ENCODE data around the gene DPH6. TPM values are rescaled to one million over a fixed set of nuclear protein-coding genes. Genes with fewer than 3 reads are reported as not detected.

The DPH6 gene
- total RNA-seq, 1 experiment from 2014 or later, result 31.7 TPM

DNA sequence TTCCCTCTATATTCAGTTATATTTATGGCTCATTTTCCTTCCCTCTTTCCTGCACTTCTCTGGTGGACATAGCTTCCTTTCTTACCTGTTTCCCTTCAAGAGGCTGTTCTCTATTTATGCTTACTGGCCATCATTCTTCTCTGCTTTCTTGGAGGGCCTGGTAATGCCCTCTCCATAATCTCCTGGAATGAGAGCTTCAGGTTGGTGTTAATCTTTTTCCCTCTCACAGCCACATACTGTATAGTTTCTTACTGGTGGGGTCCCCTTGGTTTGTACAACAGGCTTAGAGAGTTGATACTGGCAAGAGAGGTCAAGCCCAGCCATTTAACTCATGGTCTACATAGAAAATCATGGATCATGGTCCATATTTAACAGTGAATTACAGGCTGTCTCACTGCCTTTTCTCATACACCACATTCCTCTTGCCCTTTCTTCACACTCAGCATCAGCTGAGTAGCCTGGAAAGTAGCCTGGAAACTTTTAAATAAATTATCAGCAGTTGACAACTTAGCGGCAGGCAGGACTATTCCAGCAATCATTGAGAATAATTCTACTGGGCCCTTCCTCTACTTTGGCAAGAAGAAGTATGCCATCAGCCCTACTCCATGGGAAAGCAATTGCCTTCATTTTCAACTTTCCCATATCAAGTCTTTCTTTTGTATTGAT is 38.0 kb upstream of the DPH6 start:
- H3K27me3 Mint-ChIP-seq (ENCODE audit: low read depth), result no peaks in the 10 kb centered on the region
- no peak for ATAC-seq
- TF ChIP-seq ZNF263 (CRISPR knock-in tag; IDR thresholded peaks at IDR 0.05; ENCODE audit: low read depth) (no peak), FOXP1 (CRISPR knock-in tag; IDR thresholded peaks at IDR 0.05; ENCODE audit: borderline replicate concordance) (no peak), ZNF232 (CRISPR knock-in tag; IDR thresholded peaks at IDR 0.05) (no peak), ZNF423 (CRISPR knock-in tag; IDR thresholded peaks at IDR 0.05) (no peak)
- TF ChIP-seq, protein P1, sequence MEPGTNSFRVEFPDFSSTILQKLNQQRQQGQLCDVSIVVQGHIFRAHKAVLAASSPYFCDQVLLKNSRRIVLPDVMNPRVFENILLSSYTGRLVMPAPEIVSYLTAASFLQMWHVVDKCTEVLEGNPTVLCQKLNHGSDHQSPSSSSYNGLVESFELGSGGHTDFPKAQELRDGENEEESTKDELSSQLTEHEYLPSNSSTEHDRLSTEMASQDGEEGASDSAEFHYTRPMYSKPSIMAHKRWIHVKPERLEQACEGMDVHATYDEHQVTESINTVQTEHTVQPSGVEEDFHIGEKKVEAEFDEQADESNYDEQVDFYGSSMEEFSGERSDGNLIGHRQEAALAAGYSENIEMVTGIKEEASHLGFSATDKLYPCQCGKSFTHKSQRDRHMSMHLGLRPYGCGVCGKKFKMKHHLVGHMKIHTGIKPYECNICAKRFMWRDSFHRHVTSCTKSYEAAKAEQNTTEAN (CRISPR knock-in tag; IDR thresholded peaks at IDR 0.05), result no peak
- H3K4me1 Mint-ChIP-seq, result peaks cover 11% of the 10 kb centered on the region
- no peaks in the 10 kb centered on the region for H3K9me3 Mint-ChIP-seq
- no peak for DNase-seq (ENCODE audit: low spot score)
- no peaks in the 10 kb centered on the region for H3K36me3 Mint-ChIP-seq
- ChIA-PET POLR2A (no interaction called here), CTCF (no interaction called here)
- H3K4me3 Mint-ChIP-seq, result no peak overlapping the region
- no peak overlapping the region for H3K27ac Mint-ChIP-seq

- Mint-ChIP-seq H3K9me3 (no peaks in the 10 kb centered on the region), H3K4me3 (no peak overlapping the region), H3K36me3 (no peaks in the 10 kb centered on the region), H3K4me1 (no peaks in the 10 kb centered on the region), H3K27ac (no peak overlapping the region), H3K27me3 (ENCODE audit: low read depth) (no peaks in the 10 kb centered on the region)
- CTCF ChIA-PET, result no interaction called here
- TF ChIP-seq, protein P2, sequence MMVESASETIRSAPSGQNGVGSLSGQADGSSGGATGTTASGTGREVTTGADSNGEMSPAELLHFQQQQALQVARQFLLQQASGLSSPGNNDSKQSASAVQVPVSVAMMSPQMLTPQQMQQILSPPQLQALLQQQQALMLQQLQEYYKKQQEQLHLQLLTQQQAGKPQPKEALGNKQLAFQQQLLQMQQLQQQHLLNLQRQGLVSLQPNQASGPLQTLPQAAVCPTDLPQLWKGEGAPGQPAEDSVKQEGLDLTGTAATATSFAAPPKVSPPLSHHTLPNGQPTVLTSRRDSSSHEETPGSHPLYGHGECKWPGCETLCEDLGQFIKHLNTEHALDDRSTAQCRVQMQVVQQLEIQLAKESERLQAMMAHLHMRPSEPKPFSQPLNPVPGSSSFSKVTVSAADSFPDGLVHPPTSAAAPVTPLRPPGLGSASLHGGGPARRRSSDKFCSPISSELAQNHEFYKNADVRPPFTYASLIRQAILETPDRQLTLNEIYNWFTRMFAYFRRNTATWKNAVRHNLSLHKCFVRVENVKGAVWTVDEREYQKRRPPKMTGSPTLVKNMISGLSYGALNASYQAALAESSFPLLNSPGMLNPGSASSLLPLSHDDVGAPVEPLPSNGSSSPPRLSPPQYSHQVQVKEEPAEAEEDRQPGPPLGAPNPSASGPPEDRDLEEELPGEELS (CRISPR knock-in tag; IDR thresholded peaks at IDR 0.05), result no peak
- no peak for TF ChIP-seq NR3C1 (CRISPR knock-in tag; conservative IDR thresholded peaks at IDR 0.05; ENCODE audit: low read depth)
- TF ChIP-seq, protein P3, sequence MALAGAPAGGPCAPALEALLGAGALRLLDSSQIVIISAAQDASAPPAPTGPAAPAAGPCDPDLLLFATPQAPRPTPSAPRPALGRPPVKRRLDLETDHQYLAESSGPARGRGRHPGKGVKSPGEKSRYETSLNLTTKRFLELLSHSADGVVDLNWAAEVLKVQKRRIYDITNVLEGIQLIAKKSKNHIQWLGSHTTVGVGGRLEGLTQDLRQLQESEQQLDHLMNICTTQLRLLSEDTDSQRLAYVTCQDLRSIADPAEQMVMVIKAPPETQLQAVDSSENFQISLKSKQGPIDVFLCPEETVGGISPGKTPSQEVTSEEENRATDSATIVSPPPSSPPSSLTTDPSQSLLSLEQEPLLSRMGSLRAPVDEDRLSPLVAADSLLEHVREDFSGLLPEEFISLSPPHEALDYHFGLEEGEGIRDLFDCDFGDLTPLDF (CRISPR knock-in tag; IDR thresholded peaks at IDR 0.05), result no peak
- TF ChIP-seq, protein P4, sequence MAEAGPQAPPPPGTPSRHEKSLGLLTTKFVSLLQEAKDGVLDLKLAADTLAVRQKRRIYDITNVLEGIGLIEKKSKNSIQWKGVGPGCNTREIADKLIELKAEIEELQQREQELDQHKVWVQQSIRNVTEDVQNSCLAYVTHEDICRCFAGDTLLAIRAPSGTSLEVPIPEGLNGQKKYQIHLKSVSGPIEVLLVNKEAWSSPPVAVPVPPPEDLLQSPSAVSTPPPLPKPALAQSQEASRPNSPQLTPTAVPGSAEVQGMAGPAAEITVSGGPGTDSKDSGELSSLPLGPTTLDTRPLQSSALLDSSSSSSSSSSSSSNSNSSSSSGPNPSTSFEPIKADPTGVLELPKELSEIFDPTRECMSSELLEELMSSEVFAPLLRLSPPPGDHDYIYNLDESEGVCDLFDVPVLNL (CRISPR knock-in tag; IDR thresholded peaks at IDR 0.05; ENCODE audit: borderline replicate concordance, low read depth), result no peak
- TF ChIP-seq ZNF317 (CRISPR knock-in tag; IDR thresholded peaks at IDR 0.05; ENCODE audit: borderline replicate concordance, low read depth), result no peak
- no peak for TF ChIP-seq ZNF532 (CRISPR knock-in tag; IDR thresholded peaks at IDR 0.05; ENCODE audit: borderline replicate concordance)
- TF ChIP-seq ZSCAN18 (CRISPR knock-in tag; IDR thresholded peaks at IDR 0.05), result no peak
- no peak for TF ChIP-seq RELA (CRISPR knock-in tag; IDR thresholded peaks at IDR 0.05; ENCODE audit: borderline replicate concordance)
- TF ChIP-seq ZNF671 (CRISPR knock-in tag; IDR thresholded peaks at IDR 0.05), result no peak
- no peak for TF ChIP-seq JAZF1 (CRISPR knock-in tag; IDR thresholded peaks at IDR 0.05)
- POLR2A ChIA-PET, result no interaction called here
- DNase-seq (ENCODE audit: low spot score), result no peak
- ATAC-seq, result no peak
Observed at GRCh38 chr15:35580606-35581005, 34.6 kb upstream of the DPH6 start.
